Stimulated activated naive B cell treated with anti-CD40 and anti-IgM and Interleukin-4, amounts not matched to agents 10 μg/mL and 1 μg/mL and 100 μg/mL, for 72 hours (primary cell): ENCODE results near the gene CNRIP1.

Experiments
- ATAC-seq, 2 donors: fragments of 150-1000 bp; cut with Tn5 transposase; replicated peaks; 2 replicates each; pipeline ENCODE4 v1.10.0; 2021; ENCODE audit warnings: moderate library complexity in 1 of 2
- DNase-seq: peaks from one replicate; pipeline ENCODE4 v3.0.0; 2021
- H3K27ac Mint-ChIP-seq: one replicate; pipeline ENCODE4 v1.8.0; 2022; ENCODE audit warnings: mild to moderate bottlenecking, mixed read lengths
- H3K27me3 Mint-ChIP-seq, 2 donors: one replicate each; pipeline ENCODE4 v1.8.0; 2022; ENCODE audit warnings: mixed read lengths in 2 of 2
- H3K36me3 Mint-ChIP-seq, 2 donors: one replicate each; pipeline ENCODE4 v1.8.0; 2022; ENCODE audit warnings: mixed read lengths in 2 of 2, mild to moderate bottlenecking in 1 of 2
- H3K4me1 Mint-ChIP-seq, 2 donors: one replicate each; pipeline ENCODE4 v1.8.0; 2022; ENCODE audit warnings: mixed read lengths in 2 of 2, mild to moderate bottlenecking in 1 of 2
- H3K4me3 Mint-ChIP-seq, 2 donors: one replicate each; pipeline ENCODE4 v1.8.0; 2022; ENCODE audit warnings: mild to moderate bottlenecking in 2 of 2, mixed read lengths in 2 of 2, moderate library complexity in 1 of 2
- H3K9me3 Mint-ChIP-seq, 2 donors: one replicate each; pipeline ENCODE4 v1.8.0; 2022; ENCODE audit warnings: mixed read lengths in 2 of 2, mild to moderate bottlenecking in 1 of 2

Gene CNRIP1

DNA sequence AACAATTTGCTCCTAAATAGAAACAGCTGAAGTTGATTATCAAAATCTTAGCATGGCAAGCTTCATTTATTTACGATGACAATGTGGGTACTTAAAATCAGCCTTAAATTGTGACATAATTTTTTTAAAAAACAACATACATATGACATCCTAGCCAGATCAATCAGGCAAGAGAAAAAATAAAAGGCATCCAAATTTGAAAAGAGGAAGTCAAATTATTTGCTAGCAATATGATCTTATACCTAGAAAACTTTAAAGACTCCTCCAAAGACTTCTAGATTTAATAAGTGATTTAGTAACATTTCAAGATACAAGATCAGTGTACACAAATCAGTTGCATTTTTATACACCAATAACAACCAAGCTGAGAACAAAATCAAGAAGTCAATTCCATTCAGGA is 53.1 kb downstream of the CNRIP1 start:
- Mint-ChIP-seq H3K9me3 (peaks cover 0 to 4% of the 10 kb centered on the region in 2 donors), H3K4me3 (no peak overlapping the region), H3K27me3 (no peaks in the 10 kb centered on the region), H3K4me1 (peaks cover 3 to 6% of the 10 kb centered on the region in 2 donors), H3K36me3 (no peaks in the 10 kb centered on the region), H3K27ac (no peak overlapping the region)
- no peak for DNase-seq
- ATAC-seq, result no peak

DNA sequence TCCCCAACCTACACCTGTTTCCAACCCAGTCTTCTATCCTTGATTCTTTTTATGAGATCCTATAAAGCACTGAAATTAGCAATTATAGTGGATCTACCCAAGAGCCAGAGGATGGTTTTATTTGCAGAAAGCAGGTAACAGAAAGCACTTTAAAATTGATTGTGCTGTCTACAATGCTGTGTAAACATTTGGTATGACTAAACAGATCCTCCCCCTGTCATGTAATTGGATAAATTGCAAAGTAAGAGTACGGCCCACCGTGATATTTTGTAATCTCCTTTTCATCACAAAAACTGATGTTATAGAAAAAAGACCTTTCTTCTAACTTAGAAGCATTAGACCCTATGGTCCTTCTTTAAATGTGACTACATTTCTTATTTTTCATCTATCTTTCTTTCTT is 56.1 kb downstream of the CNRIP1 start:
- no peak overlapping the region for H3K4me3 Mint-ChIP-seq
- H3K4me1 Mint-ChIP-seq, result peaks cover 3 to 6% of the 10 kb centered on the region in 2 donors
- H3K27me3 Mint-ChIP-seq, result no peaks in the 10 kb centered on the region
- ATAC-seq (no peak), DNase-seq (no peak)
- no peaks in the 10 kb centered on the region for H3K36me3 Mint-ChIP-seq
- H3K27ac Mint-ChIP-seq, result no peak overlapping the region
- H3K9me3 Mint-ChIP-seq, result peaks cover 0 to 4% of the 10 kb centered on the region in 2 donors

DNA sequence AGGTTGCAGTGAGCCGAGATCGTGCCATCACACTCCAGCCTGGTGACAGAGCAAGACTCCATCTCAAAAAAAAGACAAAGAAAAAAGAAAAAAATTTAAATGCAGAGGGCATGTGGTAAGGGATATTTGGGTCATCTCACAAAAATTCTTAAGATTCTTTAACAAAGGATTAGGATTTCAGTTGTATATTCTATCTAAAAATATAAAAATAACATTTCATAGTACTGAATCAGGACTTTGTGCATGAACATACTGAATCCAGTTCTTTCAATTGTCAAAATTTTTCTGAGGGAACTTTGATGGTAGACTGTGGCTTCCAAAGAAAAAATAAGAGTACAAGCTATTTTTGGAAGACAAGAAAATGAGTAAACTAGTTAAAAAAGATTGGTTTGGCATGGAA is 60.9 kb downstream of the CNRIP1 start:
- DNase-seq (no peak), ATAC-seq (no peak)
- Mint-ChIP-seq H3K27me3 (no peaks in the 10 kb centered on the region), H3K36me3 (no peaks in the 10 kb centered on the region), H3K9me3 (no peaks in the 10 kb centered on the region), H3K4me3 (no peak overlapping the region), H3K4me1 (peaks cover 8 to 16% of the 10 kb centered on the region in 2 donors), H3K27ac (no peak overlapping the region)

DNA sequence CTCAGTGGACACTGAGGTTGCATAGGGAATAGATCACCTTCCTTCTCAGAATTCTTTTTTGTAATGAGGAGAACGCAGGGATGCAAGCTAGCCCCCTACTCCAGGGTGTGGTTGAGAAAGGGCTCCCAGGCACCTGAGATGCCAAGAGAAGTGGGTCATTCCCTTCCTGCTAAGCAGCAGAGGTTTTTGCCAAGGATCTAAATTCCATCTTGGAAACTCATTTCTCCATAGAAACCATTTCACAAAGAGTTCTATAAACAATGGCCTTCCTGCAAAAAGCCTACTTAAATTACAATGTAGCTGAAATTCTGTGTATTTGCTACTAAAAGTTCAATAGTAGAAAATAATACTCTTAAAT is 63.7 kb downstream of the CNRIP1 start:
- no peak for DNase-seq
- H3K9me3 Mint-ChIP-seq, result no peaks in the 10 kb centered on the region
- H3K36me3 Mint-ChIP-seq, result peaks cover 5 to 6% of the 10 kb centered on the region in 2 donors
- H3K27ac Mint-ChIP-seq, result no peak overlapping the region
- H3K4me1 Mint-ChIP-seq, result peaks cover 9 to 17% of the 10 kb centered on the region in 2 donors
- no peak for ATAC-seq
- H3K4me3 Mint-ChIP-seq, result no peak overlapping the region
- no peaks in the 10 kb centered on the region for H3K27me3 Mint-ChIP-seq

DNA sequence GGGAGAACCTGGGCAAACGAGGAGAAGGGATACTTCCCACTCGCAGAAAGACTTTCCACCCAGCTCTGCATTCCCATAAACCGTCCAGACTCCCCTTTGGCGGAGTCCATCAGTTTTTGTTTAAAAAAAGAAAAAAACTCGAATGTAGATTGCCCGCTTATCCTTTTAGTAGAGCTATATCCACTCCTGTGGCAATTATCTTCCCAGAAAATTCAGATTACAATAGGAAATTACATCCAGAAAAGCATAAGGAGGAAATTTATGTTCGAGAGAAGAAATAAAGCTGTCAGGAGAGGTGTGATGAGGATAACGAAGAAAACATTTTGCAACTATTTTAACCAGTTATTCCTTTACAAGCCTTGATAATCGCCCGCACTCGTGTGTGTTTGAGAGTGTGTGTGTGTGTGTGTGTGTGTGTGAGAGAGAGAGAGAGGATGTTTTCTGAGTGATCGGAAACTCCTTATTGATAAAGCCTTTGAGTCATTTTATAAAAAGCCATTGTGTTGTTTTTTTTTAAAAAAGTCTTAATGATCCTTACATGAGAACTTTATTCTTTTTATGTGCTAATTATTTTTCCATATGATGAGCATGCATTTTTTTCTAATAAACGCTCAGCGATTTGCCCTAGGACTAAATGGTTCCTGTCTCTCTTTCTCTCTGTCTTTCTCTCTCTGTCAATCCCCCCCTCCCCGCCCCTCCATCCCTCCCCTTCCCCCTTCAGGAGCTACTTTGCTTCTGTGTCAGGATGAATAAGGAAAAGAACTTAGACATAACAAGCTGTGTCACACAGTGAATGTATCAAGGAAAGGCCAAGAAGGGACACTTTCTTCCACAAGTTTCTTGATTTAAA is 66.3 kb downstream of the CNRIP1 start:
- peaks cover 17 to 31% of the 10 kb centered on the region in 2 donors for H3K4me1 Mint-ChIP-seq
- H3K36me3 Mint-ChIP-seq, result peaks cover 12% of the 10 kb centered on the region in 2 donors
- DNase-seq, result no peak
- H3K27ac Mint-ChIP-seq, result peak overlapping the region; percentile 98
- no peaks in the 10 kb centered on the region for H3K9me3 Mint-ChIP-seq
- no peaks in the 10 kb centered on the region for H3K27me3 Mint-ChIP-seq
- H3K4me3 Mint-ChIP-seq, result peak overlapping the region; percentile 92 to 99
- ATAC-seq, result no peak

DNA sequence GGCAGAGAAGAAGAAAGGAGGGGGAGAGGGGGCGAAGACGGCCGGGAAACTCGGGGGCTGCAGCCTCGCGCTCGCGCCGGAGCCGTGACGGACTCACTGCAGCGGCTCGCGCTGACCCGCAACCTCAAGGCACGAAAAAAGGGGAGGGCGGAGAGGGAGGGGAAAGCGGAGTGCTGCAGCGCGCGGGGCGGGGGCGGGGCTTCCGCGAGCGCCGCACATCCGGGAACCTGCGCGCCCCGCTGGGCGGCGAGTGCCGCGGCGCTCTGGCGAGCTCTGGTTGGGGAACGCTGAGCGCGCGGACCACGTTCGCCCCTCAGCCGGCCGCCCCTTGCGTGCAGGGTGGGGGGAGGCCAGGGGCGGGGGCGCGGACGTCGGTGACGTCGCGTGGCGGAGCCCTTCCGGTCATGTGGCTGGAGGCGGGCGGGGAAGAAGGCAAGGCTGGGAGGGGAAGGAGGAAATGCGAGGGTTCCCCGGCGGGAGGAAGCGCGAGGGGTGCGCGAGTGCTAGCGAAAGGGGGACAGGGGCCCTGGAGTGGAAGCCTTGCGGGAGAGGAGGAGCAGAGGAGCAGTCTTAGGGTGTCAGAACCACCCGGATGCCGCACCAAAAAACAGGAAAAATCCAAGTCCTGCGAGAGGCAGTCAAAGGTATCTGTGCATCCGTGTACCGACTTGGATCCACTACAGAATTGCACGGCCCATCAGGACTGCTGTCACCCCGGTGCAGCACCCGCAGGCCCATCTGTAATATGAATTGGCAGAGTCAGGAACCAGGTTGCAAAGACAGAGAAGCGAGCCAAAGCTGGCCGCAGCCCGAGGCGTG is 67.1 kb downstream of the CNRIP1 start, which contains the start of gene PPP3R1:
Gene PPP3R1, minus strand, starts transcription at position 133 of the 819 bp plus-strand sequence. CDS start 405 bp downstream, outside the sequence.
- peak within 1 kb of the TSS; percentile 100 for H3K27ac Mint-ChIP-seq
- H3K4me1 Mint-ChIP-seq, result peaks cover 17 to 31% of the 10 kb centered on the region in 2 donors
- no peaks in the 10 kb centered on the region for H3K9me3 Mint-ChIP-seq
- no peaks in the 10 kb centered on the region for H3K27me3 Mint-ChIP-seq
- H3K4me3 Mint-ChIP-seq, result peak within 1 kb of the TSS; percentile 92 to 99
- peaks cover 12% of the 10 kb centered on the region in 2 donors for H3K36me3 Mint-ChIP-seq
- ATAC-seq (peak; percentile 87 to 91), DNase-seq (peak; percentile 95)

DNA sequence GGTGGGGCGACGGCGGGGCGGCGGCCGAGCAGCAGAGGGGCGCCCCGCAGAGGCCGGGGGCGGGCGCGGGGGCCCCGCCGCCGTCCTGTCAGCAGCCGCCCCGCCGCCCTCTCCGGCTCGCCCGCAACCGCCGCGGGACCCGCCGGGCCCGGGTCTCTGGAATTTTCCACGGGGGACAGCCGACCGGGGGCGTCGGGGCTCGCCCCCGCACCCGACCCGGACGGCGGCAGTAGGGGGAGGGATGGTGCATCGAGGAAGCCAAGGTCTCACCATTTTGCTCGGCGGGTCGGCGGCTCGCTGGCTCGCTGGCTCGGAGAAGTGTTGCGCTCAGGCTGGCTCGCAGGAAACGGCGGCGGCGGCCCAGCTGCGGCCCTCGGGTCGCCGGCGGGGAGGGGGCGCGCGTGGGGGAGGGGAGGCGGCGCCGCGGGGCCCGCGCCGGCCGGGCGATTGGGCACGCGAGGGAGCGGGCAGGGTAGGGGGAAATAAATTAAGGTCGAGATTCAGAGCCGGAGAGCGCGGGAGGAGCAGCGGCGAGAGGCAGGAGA is 67.8 kb downstream of the CNRIP1 start:
- no peaks in the 10 kb centered on the region for H3K27me3 Mint-ChIP-seq
- peak overlapping the region; percentile 92 to 99 for H3K4me3 Mint-ChIP-seq
- DNase-seq, result peak; percentile 32
- peaks cover 17 to 31% of the 10 kb centered on the region in 2 donors for H3K4me1 Mint-ChIP-seq
- peaks cover 12% of the 10 kb centered on the region in 2 donors for H3K36me3 Mint-ChIP-seq
- H3K9me3 Mint-ChIP-seq, result no peaks in the 10 kb centered on the region
- peak overlapping the region; percentile 98 for H3K27ac Mint-ChIP-seq
- peak; percentile 12 to 15 for ATAC-seq

DNA sequence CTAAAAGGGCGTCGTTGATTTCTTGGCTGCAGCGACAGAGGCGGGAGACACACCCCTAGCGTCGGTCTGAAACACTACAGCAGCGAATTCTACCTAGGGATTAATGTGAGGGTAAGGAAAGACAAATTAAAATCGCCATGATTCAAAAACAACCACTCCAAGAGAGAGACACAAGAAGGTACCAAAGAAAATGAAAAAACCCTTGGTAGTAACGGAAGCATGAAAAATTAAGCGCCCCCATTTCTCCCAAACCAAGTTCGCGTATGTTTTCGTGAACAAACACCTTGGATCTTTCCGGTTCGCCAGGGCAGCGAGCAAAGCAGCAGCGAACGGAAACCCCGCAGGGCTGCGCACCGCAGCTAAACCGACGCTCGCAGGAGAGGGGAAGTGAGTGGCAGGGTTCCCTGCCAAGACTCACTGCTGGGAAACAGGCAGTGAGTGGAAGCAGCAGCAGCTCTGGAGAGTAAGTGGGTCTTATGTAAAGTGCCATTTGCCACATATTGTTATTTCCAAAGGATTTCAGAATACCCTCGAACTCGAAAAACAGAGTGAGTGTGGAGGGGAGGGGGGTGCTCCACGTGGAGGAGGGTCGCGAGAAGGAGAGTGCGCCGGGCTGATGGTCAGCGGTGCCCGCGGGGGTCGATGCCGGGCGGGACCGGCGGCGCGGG is 68.4 kb downstream of the CNRIP1 start:
- H3K27me3 Mint-ChIP-seq, result no peaks in the 10 kb centered on the region
- ATAC-seq (peak; percentile 63 to 70), DNase-seq (peak; percentile 73)
- H3K36me3 Mint-ChIP-seq, result peaks cover 12% of the 10 kb centered on the region in 2 donors
- H3K4me3 Mint-ChIP-seq, result peak overlapping the region; percentile 92 to 99
- H3K9me3 Mint-ChIP-seq, result no peaks in the 10 kb centered on the region
- peak overlapping the region; percentile 100 for H3K27ac Mint-ChIP-seq
- peaks cover 17 to 31% of the 10 kb centered on the region in 2 donors for H3K4me1 Mint-ChIP-seq

DNA sequence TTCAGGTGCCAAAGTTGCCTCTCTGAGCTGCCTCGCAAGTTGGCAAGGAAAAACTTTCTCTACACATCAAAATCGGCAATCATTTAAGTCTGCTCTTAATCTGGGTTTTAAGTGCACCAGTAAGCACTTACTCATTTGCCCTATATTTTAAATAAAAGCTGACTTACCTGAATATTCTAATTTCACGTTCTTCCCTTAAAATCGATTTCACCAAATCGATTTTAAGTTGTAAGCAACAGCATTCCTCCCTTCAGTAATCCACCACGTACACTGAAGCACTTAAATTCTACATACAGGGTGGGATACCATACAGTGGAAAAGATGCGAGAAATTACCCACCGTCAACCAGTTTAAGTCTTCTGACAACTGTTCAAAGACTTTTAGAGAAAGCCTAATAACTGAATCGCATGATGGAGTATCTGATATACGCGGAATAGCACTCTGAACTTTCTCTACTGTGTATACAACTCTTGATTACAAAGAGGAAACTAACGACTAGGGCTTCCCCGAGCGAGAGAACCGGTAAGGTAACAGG is 69.0 kb downstream of the CNRIP1 start:
- Mint-ChIP-seq H3K27ac (peak overlapping the region; percentile 100), H3K9me3 (no peaks in the 10 kb centered on the region), H3K4me1 (peaks cover 15 to 27% of the 10 kb centered on the region in 2 donors), H3K4me3 (peak overlapping the region; percentile 92 to 99), H3K36me3 (peaks cover 12% of the 10 kb centered on the region in 2 donors), H3K27me3 (no peaks in the 10 kb centered on the region)
- DNase-seq, result no peak
- no peak for ATAC-seq

DNA sequence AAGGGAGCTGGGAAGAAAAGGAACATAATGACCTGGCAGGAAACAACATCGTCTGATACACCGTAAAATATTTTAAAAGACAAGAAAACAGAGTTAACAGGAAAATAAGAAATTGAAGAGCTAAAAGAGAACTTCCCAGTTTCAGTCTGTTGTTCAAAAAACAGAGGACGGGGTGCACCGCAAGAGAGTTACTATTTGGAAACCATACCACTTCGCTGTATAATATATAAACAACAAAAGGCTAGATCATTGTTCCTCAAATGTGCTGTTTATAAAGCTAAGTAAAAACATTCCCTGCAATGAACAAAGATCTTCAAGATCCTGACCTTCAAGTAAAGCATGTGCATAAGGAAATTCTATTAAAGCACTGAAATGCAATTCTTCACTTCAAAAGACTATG is 69.6 kb downstream of the CNRIP1 start:
- H3K9me3 Mint-ChIP-seq, result no peaks in the 10 kb centered on the region
- ATAC-seq (no peak), DNase-seq (no peak)
- H3K4me1 Mint-ChIP-seq, result peaks cover 15 to 24% of the 10 kb centered on the region in 2 donors
- peak overlapping the region; percentile 92 to 99 for H3K4me3 Mint-ChIP-seq
- peaks cover 12% of the 10 kb centered on the region in 2 donors for H3K36me3 Mint-ChIP-seq
- no peaks in the 10 kb centered on the region for H3K27me3 Mint-ChIP-seq
- peak overlapping the region; percentile 100 for H3K27ac Mint-ChIP-seq

DNA sequence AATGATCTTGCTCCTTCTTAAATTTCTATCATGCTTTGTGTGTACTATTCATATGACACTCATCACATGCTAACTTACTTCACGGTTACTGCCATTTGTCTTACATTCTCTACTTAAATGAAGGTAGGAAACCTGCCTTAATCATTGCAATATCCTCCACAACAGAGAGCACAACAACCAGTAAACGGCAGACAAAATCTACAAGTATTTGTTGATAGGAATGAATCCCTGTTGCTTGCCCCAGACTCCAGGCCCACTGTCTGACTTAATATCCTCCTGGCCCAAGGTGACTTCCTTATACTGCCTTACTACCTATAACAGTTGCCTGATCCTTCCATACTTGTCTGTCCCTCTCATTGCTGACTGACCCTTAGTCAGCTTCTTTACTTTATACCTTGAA is 70.9 kb downstream of the CNRIP1 start:
- no peak overlapping the region for H3K4me3 Mint-ChIP-seq
- H3K36me3 Mint-ChIP-seq, result peaks cover 12% of the 10 kb centered on the region in 2 donors
- H3K27me3 Mint-ChIP-seq, result no peaks in the 10 kb centered on the region
- no peaks in the 10 kb centered on the region for H3K9me3 Mint-ChIP-seq
- DNase-seq, result no peak
- no peak overlapping the region for H3K27ac Mint-ChIP-seq
- no peak for ATAC-seq
- H3K4me1 Mint-ChIP-seq, result peaks cover 9 to 15% of the 10 kb centered on the region in 2 donors

DNA sequence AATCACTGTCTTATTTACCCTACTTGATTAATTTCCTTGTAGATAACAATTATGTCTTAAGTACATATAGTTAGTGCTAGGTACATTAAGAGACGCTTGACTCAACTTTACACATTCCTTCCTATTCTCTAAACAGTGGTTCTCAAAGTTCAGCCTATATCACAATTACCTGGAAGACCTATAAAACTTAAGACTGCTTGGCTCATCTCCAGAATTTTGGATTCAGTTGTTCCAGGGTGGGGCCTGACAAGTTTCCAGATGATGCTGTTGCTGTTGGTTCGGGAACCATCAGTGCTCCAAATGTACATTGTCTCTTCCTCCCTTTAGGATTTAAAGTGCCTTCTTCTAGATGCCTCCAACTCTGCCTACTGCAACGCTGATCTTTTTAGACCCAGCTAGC is 71.4 kb downstream of the CNRIP1 start:
- H3K27me3 Mint-ChIP-seq, result no peaks in the 10 kb centered on the region
- no peak overlapping the region for H3K4me3 Mint-ChIP-seq
- H3K27ac Mint-ChIP-seq, result no peak overlapping the region
- no peak for ATAC-seq
- no peaks in the 10 kb centered on the region for H3K9me3 Mint-ChIP-seq
- peaks cover 9 to 15% of the 10 kb centered on the region in 2 donors for H3K4me1 Mint-ChIP-seq
- peaks cover 12% of the 10 kb centered on the region in 2 donors for H3K36me3 Mint-ChIP-seq
- no peak for DNase-seq

DNA sequence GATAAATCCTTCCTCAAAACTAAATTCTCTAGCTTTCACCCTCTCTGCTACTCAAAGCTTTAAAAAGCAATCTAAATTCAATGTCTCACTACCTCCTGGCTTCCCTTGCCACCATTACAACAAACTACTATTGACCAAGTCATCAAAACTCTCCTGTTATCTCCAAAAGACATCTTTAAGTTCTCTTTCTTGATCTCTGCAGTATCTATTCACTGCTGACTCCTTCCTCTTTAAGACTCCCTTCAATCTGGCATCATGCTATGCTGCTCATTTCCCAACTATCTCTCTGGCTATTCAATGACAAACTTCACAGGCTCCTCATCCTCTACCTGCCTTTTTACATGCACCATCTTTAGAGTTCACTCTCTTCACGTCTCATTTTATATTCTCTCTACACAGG is 73.4 kb downstream of the CNRIP1 start:
- ATAC-seq, result no peak
- no peak overlapping the region for H3K27ac Mint-ChIP-seq
- H3K36me3 Mint-ChIP-seq, result peaks cover 9 to 11% of the 10 kb centered on the region in 2 donors

More for the DNA sequence above, 73.4 kb downstream of the CNRIP1 start:
- Mint-ChIP-seq H3K27me3 (no peaks in the 10 kb centered on the region), H3K9me3 (no peaks in the 10 kb centered on the region), H3K4me3 (no peak overlapping the region), H3K4me1 (peaks cover 13 to 26% of the 10 kb centered on the region in 2 donors)
- no peak for DNase-seq
